ENCODE data around the gene NAGLU.

DNA sequence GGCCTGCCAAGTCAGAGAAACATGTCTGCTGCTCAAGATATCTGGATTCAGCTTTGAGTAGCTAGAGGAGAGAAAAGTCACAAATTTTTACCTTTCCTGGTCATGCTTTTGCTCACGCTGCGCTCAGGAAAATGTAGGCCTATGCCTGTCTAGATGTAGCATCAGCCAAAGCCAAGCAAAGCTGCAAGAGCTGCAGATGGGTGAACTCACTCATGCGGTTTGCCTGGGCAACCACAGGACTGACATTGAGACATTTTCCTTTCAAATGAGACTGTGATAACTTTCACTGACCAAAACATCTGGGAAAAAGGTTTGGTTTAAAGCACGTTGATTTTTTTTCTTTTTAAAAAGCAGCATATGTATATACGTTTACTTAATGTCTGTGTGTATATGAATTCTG lies 34.0 kb upstream of the NAGLU start:
- TF ChIP-seq, protein P1, sequence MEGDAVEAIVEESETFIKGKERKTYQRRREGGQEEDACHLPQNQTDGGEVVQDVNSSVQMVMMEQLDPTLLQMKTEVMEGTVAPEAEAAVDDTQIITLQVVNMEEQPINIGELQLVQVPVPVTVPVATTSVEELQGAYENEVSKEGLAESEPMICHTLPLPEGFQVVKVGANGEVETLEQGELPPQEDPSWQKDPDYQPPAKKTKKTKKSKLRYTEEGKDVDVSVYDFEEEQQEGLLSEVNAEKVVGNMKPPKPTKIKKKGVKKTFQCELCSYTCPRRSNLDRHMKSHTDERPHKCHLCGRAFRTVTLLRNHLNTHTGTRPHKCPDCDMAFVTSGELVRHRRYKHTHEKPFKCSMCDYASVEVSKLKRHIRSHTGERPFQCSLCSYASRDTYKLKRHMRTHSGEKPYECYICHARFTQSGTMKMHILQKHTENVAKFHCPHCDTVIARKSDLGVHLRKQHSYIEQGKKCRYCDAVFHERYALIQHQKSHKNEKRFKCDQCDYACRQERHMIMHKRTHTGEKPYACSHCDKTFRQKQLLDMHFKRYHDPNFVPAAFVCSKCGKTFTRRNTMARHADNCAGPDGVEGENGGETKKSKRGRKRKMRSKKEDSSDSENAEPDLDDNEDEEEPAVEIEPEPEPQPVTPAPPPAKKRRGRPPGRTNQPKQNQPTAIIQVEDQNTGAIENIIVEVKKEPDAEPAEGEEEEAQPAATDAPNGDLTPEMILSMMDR (optimal IDR thresholded peaks at IDR 0.05 in 1 of 3, IDR thresholded peaks at IDR 0.05 in 1 of 3, conservative IDR thresholded peaks at IDR 0.05 in 1 of 3; ENCODE audit: extremely low read depth in 1 of 3, insufficient read depth in 2 of 3, low read length in 3 of 3): no peak
- TF ChIP-seq EZH2 (IDR thresholded peaks at IDR 0.05; ENCODE audit: low read length): no peak

All from keratinocyte (primary cell).